K562 (cell line): ENCODE data around the gene ERBB4. TPM values are rescaled to one million over a fixed set of nuclear protein-coding genes. Genes with fewer than 3 reads are reported as not detected.

Experiments
- ATAC-seq: fragments of 200-7000 bp; cut with Tn5 transposase; 3 replicates; pipeline ENCODE4 v1.9.1; 2020; ENCODE audit warnings: moderate library complexity
- BruUV-seq: library from RNA; stranded (reverse); fragments of 400-500 nt; replicated peaks from 2 replicates; lab custom pipeline; 2021; lab: Mats Ljungman, UMichigan
- CTCF ChIA-PET: fragments of 300-600 bp; formaldehyde crosslinking; extraction: SDS; loops from one replicate; lab custom pipeline; 2021; ENCODE audit warnings: low intra/inter-chr PET ratio; lab: Yijun Ruan, JAX
- POLR2A ChIA-PET: fragments of 300-600, 350-650 bp; sonication (Branson Sonifier 250); formaldehyde crosslinking; extraction: SDS; loops from one replicate; lab custom pipeline; 2021; ENCODE audit warnings: antibody characterized with exemption, inconsistent platforms; lab: Yijun Ruan, JAX
- DNase-seq, 4 experiments: peaks; one replicate each; pipeline versions ENCODE4 v3.0.0 to v3.0.0-alpha.2; 2011 to 2018; ENCODE audit warnings: low spot score in 3 of 4, mixed read lengths in 3 of 4; ENCODE audit errors: extremely low read depth in 1 of 4
- FAIRE-seq: peaks from 2 replicates; lab custom pipeline; 2011; peaks lifted over from hg19 to GRCh38; lab: Jason Lieb, UNC
- H2AFZ ChIP-seq: 2 replicates; pipeline ENCODE4 v1.6.0; 2011; ENCODE audit warnings: low read depth, low read length, control low read depth, inconsistent platforms
- H3K27ac ChIP-seq: fragments of 200-600 bp; 3 replicates; pipeline ENCODE4 v1.8.0; 2011; ENCODE audit warnings: low read depth, mild to moderate bottlenecking, control low read depth, inconsistent platforms, low read length, moderate library complexity, mixed read lengths; ENCODE audit errors: extremely low read depth
- H3K27me3 ChIP-seq, 2 experiments: fragments of 300-600 bp in 1 of 2; 2 replicates in 1 of 2; 3 replicates in 1 of 2; pipeline versions ENCODE4 v1.6.0 to v1.8.0; 2011; ENCODE audit warnings: inconsistent platforms in 2 of 2, low read length in 2 of 2, mild to moderate bottlenecking in 1 of 2, mixed read lengths in 1 of 2, moderate library complexity in 1 of 2; ENCODE audit not compliant: control insufficient read depth in 2 of 2, insufficient read depth in 2 of 2
- H3K36me3 ChIP-seq: fragments of 300-600 bp; 3 replicates; pipeline ENCODE4 v1.8.0; 2011; ENCODE audit warnings: mild to moderate bottlenecking, low read length, inconsistent platforms; ENCODE audit not compliant: control insufficient read depth, insufficient read depth
- H3K4me1 ChIP-seq, 2 experiments: fragments of 200-600 bp in 1 of 2; replicated peaks in 1 of 2; 2 replicates in 1 of 2; 3 replicates in 1 of 2; pipeline versions ENCODE4 v1.5.1 to v1.8.0; 2011; ENCODE audit warnings: inconsistent platforms in 2 of 2, low read length in 2 of 2, mild to moderate bottlenecking in 1 of 2, mixed read lengths in 1 of 2, moderate library complexity in 1 of 2; ENCODE audit not compliant: control insufficient read depth in 2 of 2, insufficient read depth in 2 of 2
- H3K4me2 ChIP-seq: 2 replicates; pipeline ENCODE4 v1.6.1; 2011; ENCODE audit warnings: low read length, control low read depth, inconsistent platforms, mixed read lengths; ENCODE audit not compliant: insufficient read depth
- H3K4me3 ChIP-seq: fragments of 200-600 bp; sonication (generic), shearing (Covaris generic); 2 replicates; pipeline ENCODE4 v1.5.1; 2016; ENCODE audit warnings: control low read depth, inconsistent platforms
- H3K79me2 ChIP-seq: fragments of 200-600 bp; 3 replicates; pipeline ENCODE4 v1.8.0; 2011; ENCODE audit warnings: low read length, inconsistent platforms; ENCODE audit not compliant: control insufficient read depth, insufficient read depth
- H3K9ac ChIP-seq, 2 experiments: 2 replicates each; pipeline versions ENCODE4 v1.6.0 to v1.6.1; 2011; ENCODE audit warnings: low read depth in 2 of 2, low read length in 2 of 2, control low read depth in 1 of 2, inconsistent platforms in 1 of 2, mild to moderate bottlenecking in 1 of 2, mixed read lengths in 1 of 2; ENCODE audit not compliant: insufficient read depth in 1 of 2
- H3K9me1 ChIP-seq: one replicate; pipeline ENCODE4 v1.6.0; 2011; ENCODE audit warnings: inconsistent platforms, mild to moderate bottlenecking, low read length, moderate library complexity; ENCODE audit not compliant: control insufficient read depth, insufficient read depth
- H3K9me3 ChIP-seq: replicated peaks from 2 replicates; pipeline ENCODE4 v1.5.1; 2011; ENCODE audit warnings: low read depth, low read length, inconsistent platforms; ENCODE audit not compliant: control insufficient read depth, insufficient read depth
- H4K20me1 ChIP-seq: replicated peaks from 2 replicates; pipeline ENCODE4 v1.6.1; 2011; ENCODE audit warnings: low read length, inconsistent platforms, mixed read lengths; ENCODE audit not compliant: control insufficient read depth, insufficient read depth
- CAMTA2 ChIP-seq: fragments of 250-450 bp; sonication (Bioruptor Pico); conservative IDR thresholded peaks from 2 replicates; pipeline ENCODE4 v1.5.1; 2022
- NCOA4 ChIP-seq: fragments of 450-650 bp; IDR thresholded peaks from 2 replicates; pipeline ENCODE4 v1.6.1; 2018; ENCODE audit warnings: mild to moderate bottlenecking; ENCODE audit not compliant: partially characterized antibody
- PTTG1 ChIP-seq: fragments of 450-650 bp; IDR thresholded peaks from 2 replicates; pipeline ENCODE4 v1.6.1; 2016; ENCODE audit warnings: low read depth, mild to moderate bottlenecking, missing genetic modification characterization, missing compliant biosample characterization
- RFX7 ChIP-seq: fragments of 250-450 bp; sonication (Bioruptor Pico); IDR thresholded peaks from 2 replicates; pipeline ENCODE4 v1.5.1; 2021; ENCODE audit warnings: mild to moderate bottlenecking
- TAF1 ChIP-seq: IDR thresholded peaks from 2 replicates; pipeline ENCODE4 v1.6.1; 2011; ENCODE audit warnings: mild to moderate bottlenecking, low read length, moderate library complexity; ENCODE audit not compliant: insufficient read depth, control insufficient read depth, severe bottlenecking; ENCODE audit errors: extremely low read depth
- USF1 ChIP-seq: sonication (generic); formaldehyde crosslinking; IDR thresholded peaks from 2 replicates; pipeline ENCODE4 v1.9.0; 2022; ENCODE audit warnings: mild to moderate bottlenecking, missing genetic modification reagents
- ZFPM2 ChIP-seq: fragments of 250-450 bp; sonication (Bioruptor Pico); IDR thresholded peaks from 2 replicates; pipeline ENCODE4 v1.5.1; 2022; ENCODE audit warnings: mild to moderate bottlenecking
- ZHX1 ChIP-seq: fragments of 150-350 bp; conservative IDR thresholded peaks from 2 replicates; pipeline ENCODE4 v1.6.1; 2014; ENCODE audit warnings: low read length
- ZNF174 ChIP-seq: fragments of 250-450 bp; sonication (Bioruptor Pico); IDR thresholded peaks from 2 replicates; pipeline ENCODE4 v1.4.0; 2020; ENCODE audit warnings: mild to moderate bottlenecking
- ZNF324 ChIP-seq: fragments of 250-450 bp; sonication (Bioruptor Pico); IDR thresholded peaks from 2 replicates; pipeline ENCODE4 v1.4.0; 2020; ENCODE audit warnings: mild to moderate bottlenecking
- WGBS: fragments of 100-300 bp; shearing (Covaris generic); methylation state at CpG from one replicate; pipeline ENCODE4 v1.1.6; 2016; ENCODE audit warnings: low coverage, mixed read lengths; ENCODE audit not compliant: insufficient coverage; ENCODE audit errors: missing lambda C conversion rate; 5-methylcytosine and 5-hydroxymethylcytosine counted together
- in situ Hi-C: fragments of 300-500 bp; cut with MboI; formaldehyde crosslinking; loops from 4 replicates; pipeline ENCODE4 v1.15.0; 2018; ENCODE audit warnings: inconsistent platforms, mixed read lengths
- intact Hi-C: fragments of 100-400 bp; cut with micrococcal nuclease; formaldehyde crosslinking; loops from 2 replicates; pipeline ENCODE4 v1.14.2; 2022
- polyA plus RNA-seq, 8 experiments: library from polyadenylated mRNA; depleted of rRNA in 4 of 8; stranded (reverse) in 5 of 8; unstranded in 3 of 8; fragments of >200 nt; fragmentation: Nextera tagmentation in 2 of 8; fragmentation: Illumina TruSeq in 1 of 8; extraction: Ambion mirVana in 2 of 8; extraction: Trizol in 1 of 8; gene quantifications; 2 replicates each; pipeline versions ENCODE4 v1.2.1 to v1.2.3, GENCODE V29; 2011 to 2014; ENCODE audit warnings: inconsistent platforms in 1 of 8, missing spikeins in 1 of 8
- total RNA-seq, 7 experiments: library from RNA; depleted of rRNA in 6 of 7; stranded (reverse); fragments of >200 nt in 6 of 7; fragmentation: Illumina TruSeq in 2 of 7; extraction: Trizol in 2 of 7; gene quantifications; 2 replicates each; pipeline versions ENCODE4 v1.2.1 to v1.2.3, GENCODE V29; 2011 to 2021; ENCODE audit warnings: low replicate concordance in 1 of 7

ERBB4 gene
- total and polyA plus RNA-seq, 9 of the 15 experiments (the other 6 are each of a cell fraction or from before 2014, with no cell fraction given): not detected

GRCh38 chr2:212406716-212407115 lies 131.9 kb downstream of the ERBB4 start:
- Histone ChIP-seq H3K27me3 (no peaks in the 10 kb centered on the region), H2AFZ (no peak overlapping the region), H3K4me3 (no peak overlapping the region), H3K4me1 (no peaks in the 10 kb centered on the region), H3K9me1 (no peaks in the 10 kb centered on the region), H3K36me3 (no peaks in the 10 kb centered on the region), H3K4me2 (no peak overlapping the region), H3K79me2 (no peaks in the 10 kb centered on the region), H3K27ac (no peak overlapping the region), H3K9me3 (no peaks in the 10 kb centered on the region), H3K9ac (no peak overlapping the region), H4K20me1 (no peaks in the 10 kb centered on the region)
- CTCF ChIA-PET: no interaction called here
- 0% methylated on average over 1 of the region's 1 CpG for WGBS
- ATAC-seq (no peak), DNase-seq (no peak), FAIRE-seq (no peak)
- intact Hi-C loops: no loop called here
- in situ Hi-C loops: no loop called here
- no TSS peak for BruUV-seq
- no peak for TF ChIP-seq ZFPM2
- TF ChIP-seq NCOA4: no peak
- no peak for TF ChIP-seq ZNF324 (CRISPR knock-in tag)
- TF ChIP-seq TAF1: no peak
- TF ChIP-seq PTTG1 (tag): no peak
- TF ChIP-seq, all 486 proteins: peak for 0
- POLR2A ChIA-PET: no interaction called here

GRCh38 chr2:212402316-212402715 lies 136.3 kb downstream of the ERBB4 start:
- in situ Hi-C loops: no loop called here
- Histone ChIP-seq H3K9ac (no peak overlapping the region), H2AFZ (no peak overlapping the region), H3K27me3 (no peaks in the 10 kb centered on the region), H3K36me3 (no peaks in the 10 kb centered on the region), H3K4me3 (no peak overlapping the region), H3K9me3 (no peaks in the 10 kb centered on the region), H3K9me1 (no peaks in the 10 kb centered on the region), H3K27ac (no peak overlapping the region), H3K79me2 (no peaks in the 10 kb centered on the region), H3K4me1 (no peaks in the 10 kb centered on the region), H4K20me1 (no peaks in the 10 kb centered on the region), H3K4me2 (no peak overlapping the region)
- WGBS: 2% methylated on average over 4 of the region's 4 CpGs
- ATAC-seq: no peak
- intact Hi-C loops: no loop called here
- DNase-seq: no peak
- ChIA-PET CTCF (no interaction called here), POLR2A (no interaction called here)
- FAIRE-seq: no peak
- no TSS peak for BruUV-seq
- TF ChIP-seq ZNF174 (CRISPR knock-in tag): no peak
- no peak for TF ChIP-seq ZHX1
- no peak for TF ChIP-seq USF1 (CRISPR knock-in tag)
- no peak for TF ChIP-seq RFX7
- TF ChIP-seq CAMTA2 (CRISPR knock-in tag): no peak
